KMS-11 (cell line): ENCODE measurements around the gene PFKP.

Experiments
- H2AFZ ChIP-seq: fragments of 200-600 bp; sonication (generic); 2 replicates; pipeline ENCODE4 v1.6.1; 2016; ENCODE audit warnings: antibody characterized with exemption, mixed run types, low read depth
- H3K27ac ChIP-seq: fragments of 200-600 bp; sonication (generic); 2 replicates; pipeline ENCODE4 v1.6.1; 2016; ENCODE audit warnings: mild to moderate bottlenecking, mixed run types
- H3K27me3 ChIP-seq: fragments of 200-600 bp; sonication (generic); 2 replicates; pipeline ENCODE4 v1.6.1; 2017; ENCODE audit warnings: mild to moderate bottlenecking, low read depth, mixed run types, moderate library complexity; ENCODE audit not compliant: insufficient read depth
- H3K36me3 ChIP-seq: fragments of 200-600 bp; sonication (generic); 2 replicates; pipeline ENCODE4 v1.6.1; 2017; ENCODE audit warnings: mild to moderate bottlenecking, mixed run types; ENCODE audit not compliant: insufficient read depth
- H3K4me1 ChIP-seq: fragments of 200-600 bp; sonication (generic); 2 replicates; pipeline ENCODE4 v1.6.1; 2016; ENCODE audit warnings: mild to moderate bottlenecking, low read depth, mixed run types; ENCODE audit not compliant: poor library complexity, severe bottlenecking
- H3K4me2 ChIP-seq: fragments of 200-600 bp; sonication (generic); 2 replicates; pipeline ENCODE4 v1.7.0; 2016; ENCODE audit warnings: mild to moderate bottlenecking, mixed run types
- H3K4me3 ChIP-seq: fragments of 200-600 bp; sonication (generic); IDR thresholded peaks from 2 replicates; pipeline ENCODE4 v1.6.1; 2017; ENCODE audit warnings: low read depth, low read length, mixed read lengths; ENCODE audit not compliant: insufficient read depth
- H3K79me2 ChIP-seq: fragments of 200-600 bp; sonication (generic); 2 replicates; pipeline ENCODE4 v1.6.1; 2016; ENCODE audit warnings: low read depth, mixed run types; ENCODE audit not compliant: insufficient read depth
- H3K9ac ChIP-seq: fragments of 200-600 bp; sonication (generic); 2 replicates; pipeline ENCODE4 v1.6.1; 2016; ENCODE audit warnings: mild to moderate bottlenecking, mixed run types
- H4K20me1 ChIP-seq: fragments of 200-600 bp; sonication (generic); 2 replicates; pipeline ENCODE4 v1.6.1; 2016; ENCODE audit warnings: mild to moderate bottlenecking, mixed run types; ENCODE audit not compliant: insufficient read depth
- TF ChIP-seq, protein P1 (sequence below): fragments of 200-600 bp; sonication (generic); conservative IDR thresholded peaks from 2 replicates; pipeline ENCODE4 v1.6.1; 2017; ENCODE audit warnings: low read depth, mild to moderate bottlenecking, antibody characterized with exemption, low read length, moderate library complexity, mixed read lengths

Gene PFKP

DNA sequence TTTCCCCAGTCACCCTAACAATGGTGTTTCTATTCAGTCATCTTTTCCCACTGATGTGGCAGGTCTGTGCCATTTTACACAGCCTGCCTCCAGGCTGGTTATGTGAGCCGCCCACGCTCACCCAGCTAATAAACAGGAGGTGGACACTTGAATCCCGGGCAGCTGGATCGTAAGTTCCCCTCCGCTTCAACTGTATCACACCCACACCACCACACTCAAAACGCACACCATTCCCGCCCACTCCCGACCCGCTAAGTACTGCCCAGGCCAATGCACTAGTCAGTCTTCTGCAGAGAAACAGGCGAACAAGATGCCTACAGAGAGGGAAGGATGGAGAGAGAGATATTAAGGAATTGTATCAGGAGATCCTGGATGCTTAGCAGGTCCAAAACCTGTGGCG, 38.9 kb upstream of the PFKP start:
- Histone ChIP-seq H3K27me3 (no peaks in the 10 kb centered on the region), H3K4me3 (no peak overlapping the region)
- TF ChIP-seq, protein P1, sequence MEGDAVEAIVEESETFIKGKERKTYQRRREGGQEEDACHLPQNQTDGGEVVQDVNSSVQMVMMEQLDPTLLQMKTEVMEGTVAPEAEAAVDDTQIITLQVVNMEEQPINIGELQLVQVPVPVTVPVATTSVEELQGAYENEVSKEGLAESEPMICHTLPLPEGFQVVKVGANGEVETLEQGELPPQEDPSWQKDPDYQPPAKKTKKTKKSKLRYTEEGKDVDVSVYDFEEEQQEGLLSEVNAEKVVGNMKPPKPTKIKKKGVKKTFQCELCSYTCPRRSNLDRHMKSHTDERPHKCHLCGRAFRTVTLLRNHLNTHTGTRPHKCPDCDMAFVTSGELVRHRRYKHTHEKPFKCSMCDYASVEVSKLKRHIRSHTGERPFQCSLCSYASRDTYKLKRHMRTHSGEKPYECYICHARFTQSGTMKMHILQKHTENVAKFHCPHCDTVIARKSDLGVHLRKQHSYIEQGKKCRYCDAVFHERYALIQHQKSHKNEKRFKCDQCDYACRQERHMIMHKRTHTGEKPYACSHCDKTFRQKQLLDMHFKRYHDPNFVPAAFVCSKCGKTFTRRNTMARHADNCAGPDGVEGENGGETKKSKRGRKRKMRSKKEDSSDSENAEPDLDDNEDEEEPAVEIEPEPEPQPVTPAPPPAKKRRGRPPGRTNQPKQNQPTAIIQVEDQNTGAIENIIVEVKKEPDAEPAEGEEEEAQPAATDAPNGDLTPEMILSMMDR, result no peak

DNA sequence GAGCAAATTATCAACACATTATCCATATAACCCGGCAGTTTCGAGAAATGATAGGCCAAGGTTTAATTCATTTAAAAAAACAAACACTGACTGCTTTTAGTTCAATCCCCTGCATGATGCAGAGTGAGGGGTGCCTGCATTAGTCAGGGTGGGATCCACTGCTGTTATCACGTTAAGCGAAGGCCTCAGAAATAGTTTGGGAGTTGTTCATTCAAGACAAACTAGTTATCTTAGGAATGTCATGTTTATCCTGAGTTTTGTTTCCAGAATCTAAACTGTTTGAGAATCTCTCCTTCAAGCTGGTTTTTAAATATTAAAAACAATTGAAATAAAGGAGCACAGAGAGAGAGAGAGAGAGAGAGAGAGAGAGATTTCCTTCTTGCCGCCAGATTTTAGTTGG, 36.6 kb upstream of the PFKP start:
- TF ChIP-seq, protein P1, result no peak
- Histone ChIP-seq H3K4me3 (no peak overlapping the region), H3K79me2 (no peaks in the 10 kb centered on the region), H4K20me1 (no peaks in the 10 kb centered on the region), H2AFZ (no peak overlapping the region), H3K9ac (no peak overlapping the region), H3K27ac (no peak overlapping the region), H3K27me3 (no peaks in the 10 kb centered on the region), H3K36me3 (no peaks in the 10 kb centered on the region), H3K4me2 (no peak overlapping the region), H3K4me1 (no peaks in the 10 kb centered on the region)

More for the DNA sequence above, 38.9 kb upstream of the PFKP start:
- Histone ChIP-seq H3K79me2 (no peaks in the 10 kb centered on the region), H3K4me2 (no peak overlapping the region), H3K27ac (no peak overlapping the region), H3K4me1 (no peaks in the 10 kb centered on the region), H3K9ac (no peak overlapping the region), H2AFZ (no peak overlapping the region), H3K36me3 (no peaks in the 10 kb centered on the region), H4K20me1 (no peaks in the 10 kb centered on the region)

DNA sequence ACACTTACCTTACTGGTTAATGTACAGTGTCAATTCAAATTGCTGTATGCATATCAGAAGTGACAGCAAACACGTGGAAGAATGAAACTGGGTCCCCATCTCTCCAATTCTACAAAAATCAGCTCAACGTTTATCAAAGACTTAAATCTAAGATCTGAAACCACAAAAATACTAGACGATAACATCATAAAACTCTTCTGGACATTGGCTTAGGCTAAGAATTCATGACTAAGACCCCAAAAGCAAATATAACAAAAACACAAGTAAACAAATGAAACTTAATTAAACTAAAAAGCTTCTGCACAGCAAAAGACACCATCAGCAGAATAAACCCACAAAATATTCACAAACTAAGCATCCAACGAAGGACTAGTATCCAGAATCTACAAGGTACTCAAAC, 35.9 kb upstream of the PFKP start:
- no peak overlapping the region for H3K4me2 ChIP-seq
- H3K9ac ChIP-seq, result no peak overlapping the region
- no peaks in the 10 kb centered on the region for H3K4me1 ChIP-seq
- H3K4me3 ChIP-seq, result no peak overlapping the region
- H2AFZ ChIP-seq, result no peak overlapping the region
- no peaks in the 10 kb centered on the region for H3K27me3 ChIP-seq
- no peaks in the 10 kb centered on the region for H3K79me2 ChIP-seq
- no peak overlapping the region for H3K27ac ChIP-seq
- no peaks in the 10 kb centered on the region for H4K20me1 ChIP-seq
- H3K36me3 ChIP-seq, result no peaks in the 10 kb centered on the region
- TF ChIP-seq, protein P1, result no peak

DNA sequence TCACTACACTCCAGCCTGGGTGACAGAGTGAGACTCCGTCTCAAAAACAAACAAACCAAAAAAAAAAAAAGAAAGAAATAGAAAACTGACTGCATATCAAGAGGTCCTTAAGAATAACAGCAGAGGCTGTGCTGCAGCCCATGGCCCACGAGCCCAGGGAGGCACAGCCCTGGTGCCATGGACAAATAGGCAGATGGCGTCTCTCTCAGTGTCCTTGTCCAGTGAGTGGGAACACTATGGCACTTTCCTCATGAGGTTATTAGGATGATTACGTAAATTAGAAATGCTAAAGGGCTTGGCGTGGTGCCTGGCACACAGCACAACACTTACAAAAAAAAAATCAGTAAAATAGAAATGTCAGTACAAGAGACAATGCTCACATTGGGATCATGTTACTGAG, 33.4 kb upstream of the PFKP start:
- H3K4me1 ChIP-seq, result no peaks in the 10 kb centered on the region
- H3K27ac ChIP-seq, result no peak overlapping the region
- no peaks in the 10 kb centered on the region for H3K36me3 ChIP-seq
- no peak overlapping the region for H3K4me3 ChIP-seq
- H3K4me2 ChIP-seq, result no peak overlapping the region
- H3K27me3 ChIP-seq, result no peaks in the 10 kb centered on the region
- H3K9ac ChIP-seq, result no peak overlapping the region
- H2AFZ ChIP-seq, result no peak overlapping the region
- H3K79me2 ChIP-seq, result no peaks in the 10 kb centered on the region
- H4K20me1 ChIP-seq, result no peaks in the 10 kb centered on the region
- TF ChIP-seq, protein P1, result no peak

DNA sequence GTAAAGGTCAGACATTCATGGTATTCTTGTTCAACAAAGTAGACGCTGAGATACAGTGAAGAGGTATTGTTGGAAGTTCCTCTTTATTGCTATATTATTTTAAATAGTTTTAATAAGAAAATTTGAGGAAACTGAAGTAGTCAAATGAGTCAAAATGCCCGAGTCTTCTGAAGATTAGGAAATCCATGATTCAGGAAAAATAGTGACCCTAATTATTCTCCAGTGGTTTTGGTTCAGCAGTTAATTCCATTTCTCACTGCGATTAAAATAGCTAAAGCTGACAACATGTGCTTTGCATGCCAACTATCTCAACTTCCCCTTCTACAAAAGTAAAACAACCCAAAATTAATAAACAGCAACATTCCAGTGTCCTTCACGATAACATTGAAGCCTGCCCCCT, 32.7 kb upstream of the PFKP start:
- Histone ChIP-seq H3K9ac (no peak overlapping the region), H3K27me3 (no peaks in the 10 kb centered on the region), H2AFZ (no peak overlapping the region), H3K4me1 (no peaks in the 10 kb centered on the region), H3K4me3 (no peak overlapping the region), H3K27ac (no peak overlapping the region), H3K4me2 (no peak overlapping the region), H4K20me1 (no peaks in the 10 kb centered on the region), H3K79me2 (no peaks in the 10 kb centered on the region), H3K36me3 (no peaks in the 10 kb centered on the region)
- TF ChIP-seq, protein P1, result no peak
